GM12891 (cell line): ENCODE results near the gene SH2D5.

Experiments used
- POLR2A ChIP-seq: IDR thresholded peaks from 2 replicates; pipeline ENCODE4 v1.6.1; 2011; ENCODE audit warnings: low read depth, low read length, control low read depth
- POLR2AphosphoS5 ChIP-seq: IDR thresholded peaks from 2 replicates; pipeline ENCODE4 v1.6.1; 2011; ENCODE audit warnings: low read depth, low read length, control low read depth
- POU2F2 ChIP-seq: IDR thresholded peaks from 2 replicates; pipeline ENCODE4 v1.6.1; 2011; ENCODE audit warnings: low read depth, mild to moderate bottlenecking, control low read depth, low read length, moderate library complexity
- SPI1 ChIP-seq: IDR thresholded peaks from 2 replicates; pipeline ENCODE4 v1.6.1; 2011; ENCODE audit warnings: low read depth, low read length, control low read depth
- TAF1 ChIP-seq: IDR thresholded peaks from 2 replicates; pipeline ENCODE4 v1.6.1; 2011; ENCODE audit warnings: low read depth, low read length, control low read depth

DNA sequence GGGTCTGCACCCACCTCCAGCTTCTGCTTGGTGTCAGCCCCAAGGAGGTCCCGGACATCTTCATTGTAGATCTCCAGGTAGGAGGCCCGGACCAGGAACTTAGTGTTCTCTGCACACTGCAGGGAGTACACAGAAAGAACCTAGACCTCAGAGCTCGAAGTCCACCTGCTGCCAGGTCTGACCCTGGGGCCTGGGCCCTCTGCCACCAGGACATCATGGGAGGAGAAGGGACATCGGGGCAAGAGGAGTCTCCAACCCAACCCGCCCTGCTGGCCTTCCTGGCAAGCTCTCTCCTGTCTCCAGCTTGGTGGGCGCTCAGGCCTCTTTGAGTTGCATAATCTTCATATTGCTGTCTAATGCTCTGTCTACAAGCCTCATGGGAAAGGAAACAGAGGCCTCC lies 19.1 kb downstream of the SH2D5 start:
- no peak for TF ChIP-seq POLR2AphosphoS5
- TF ChIP-seq POLR2A, result no peak
- TF ChIP-seq TAF1, result no peak
- TF ChIP-seq SPI1, result no peak
- TF ChIP-seq POU2F2, result no peak
